Endothelial cell of umbilical vein (primary cell): ENCODE measurements around the gene LSM14A. TPM values are rescaled to one million over a fixed set of nuclear protein-coding genes. Genes with fewer than 3 reads are reported as not detected.

Source experiments
- BruUV-seq: library from RNA; stranded (reverse); fragments of 400-500 nt; replicated peaks from 2 replicates; lab custom pipeline; 2021; lab: Mats Ljungman, UMichigan
- CTCF ChIA-PET: fragments of 300-600, 350-600 bp; sonication (Branson Sonifier 250); formaldehyde crosslinking; loops from one replicate; lab custom pipeline; 2021; ENCODE audit warnings: antibody characterized with exemption, inconsistent platforms; lab: Charles Lee
- POLR2A ChIA-PET: fragments of 300-600, 350-600 bp; sonication (Branson Sonifier 250); formaldehyde crosslinking; loops from one replicate; lab custom pipeline; 2021; ENCODE audit warnings: antibody characterized with exemption, inconsistent platforms; lab: Charles Lee
- DNase-seq: peaks from one replicate; pipeline ENCODE4 v3.0.0-alpha.2; 2011; ENCODE audit warnings: low read depth, low spot score
- FAIRE-seq: peaks from 2 replicates; lab custom pipeline; 2011; peaks lifted over from hg19 to GRCh38; lab: Jason Lieb, UNC
- H2AFZ ChIP-seq: 2 replicates; pipeline ENCODE4 v1.6.0; 2012; ENCODE audit warnings: low read depth, low read length, control low read depth, inconsistent platforms
- H3K27ac ChIP-seq: 2 replicates; pipeline ENCODE4 v1.5.1; 2011; ENCODE audit warnings: low read depth, mild to moderate bottlenecking, control low read depth, low read length, moderate library complexity; ENCODE audit not compliant: insufficient read depth
- H3K27me3 ChIP-seq, 2 experiments: 2 replicates each; pipeline versions ENCODE4 v1.6.0 to v1.6.1; 2011; ENCODE audit warnings: low read length in 2 of 2, mixed read lengths in 1 of 2; ENCODE audit not compliant: control insufficient read depth in 2 of 2, insufficient read depth in 2 of 2
- H3K36me3 ChIP-seq, 2 experiments: 2 replicates in 1 of 2; 3 replicates in 1 of 2; pipeline ENCODE4 v1.5.1; 2011; ENCODE audit warnings: low read length in 2 of 2, mild to moderate bottlenecking in 1 of 2, moderate library complexity in 1 of 2; ENCODE audit not compliant: control insufficient read depth in 2 of 2, insufficient read depth in 2 of 2; ENCODE audit errors: extremely low read depth in 1 of 2
- H3K4me1 ChIP-seq: 3 replicates; pipeline ENCODE4 v1.5.1; 2011; ENCODE audit warnings: mild to moderate bottlenecking, low read length; ENCODE audit not compliant: control insufficient read depth, insufficient read depth; ENCODE audit errors: extremely low read depth
- H3K4me2 ChIP-seq: 2 replicates; pipeline ENCODE4 v1.6.1; 2011; ENCODE audit warnings: low read length, control low read depth, mixed read lengths; ENCODE audit not compliant: insufficient read depth
- H3K4me3 ChIP-seq, 3 experiments: fragments of 200-600 bp in 1 of 3; sonication (generic), shearing (Covaris generic) in 1 of 3; replicated peaks in 1 of 3; 2 replicates each; pipeline ENCODE4 v1.5.1; 2011 to 2016; ENCODE audit warnings: control low read depth in 3 of 3, low read length in 3 of 3, mild to moderate bottlenecking in 2 of 3, inconsistent platforms in 1 of 3, low read depth in 1 of 3, moderate library complexity in 1 of 3; ENCODE audit not compliant: insufficient read depth in 1 of 3
- H3K79me2 ChIP-seq: 2 replicates; pipeline ENCODE4 v1.6.0; 2012; ENCODE audit warnings: low read length, inconsistent platforms; ENCODE audit not compliant: control insufficient read depth, insufficient read depth
- H3K9ac ChIP-seq: replicated peaks from 2 replicates; pipeline ENCODE3; 2011; ENCODE audit warnings: low read length, control low read depth; ENCODE audit not compliant: insufficient read depth; ENCODE audit errors: extremely low read depth
- H3K9me1 ChIP-seq: replicated peaks from 3 replicates; pipeline ENCODE4 v1.6.0; 2011; ENCODE audit warnings: mild to moderate bottlenecking, low read length; ENCODE audit not compliant: control insufficient read depth, insufficient read depth; ENCODE audit errors: extremely low read depth
- H3K9me3 ChIP-seq: replicated peaks from 2 replicates; pipeline ENCODE4 v1.5.1; 2012; ENCODE audit warnings: low read length, inconsistent platforms; ENCODE audit not compliant: control insufficient read depth, insufficient read depth
- H4K20me1 ChIP-seq: replicated peaks from 2 replicates; pipeline ENCODE3; 2011; ENCODE audit warnings: mild to moderate bottlenecking, low read length; ENCODE audit not compliant: control insufficient read depth, insufficient read depth; ENCODE audit errors: extremely low read depth
- EZH2 ChIP-seq: IDR thresholded peaks from 2 replicates; pipeline ENCODE4 v1.6.1; 2012; ENCODE audit warnings: borderline replicate concordance, low read depth, mild to moderate bottlenecking, moderate library complexity, low read length, inconsistent platforms; ENCODE audit not compliant: severe bottlenecking
- FOS ChIP-seq: IDR thresholded peaks from 2 replicates; pipeline ENCODE4 v1.6.1; 2011; ENCODE audit warnings: mild to moderate bottlenecking, low read length, moderate library complexity, borderline replicate concordance; ENCODE audit not compliant: insufficient read depth
- GATA2 ChIP-seq: IDR thresholded peaks from 2 replicates; pipeline ENCODE4 v1.7.0; 2011; ENCODE audit warnings: low read depth, mild to moderate bottlenecking, moderate library complexity, mixed read lengths, low read length; ENCODE audit not compliant: insufficient read length, insufficient read depth
- JUN ChIP-seq: IDR thresholded peaks from 2 replicates; pipeline ENCODE4 v1.6.1; 2011; ENCODE audit warnings: borderline replicate concordance, low read depth; ENCODE audit not compliant: insufficient read length, insufficient read depth
- MYC ChIP-seq: IDR thresholded peaks from one replicate; pipeline ENCODE4 v1.6.1; 2011; ENCODE audit warnings: mild to moderate bottlenecking, low read depth, low read length
- POLR2A ChIP-seq: IDR thresholded peaks from 2 replicates; pipeline ENCODE4 v1.6.1; 2012; ENCODE audit warnings: low read depth, mild to moderate bottlenecking, control low read depth, low read length
- POLR2AphosphoS5 ChIP-seq: IDR thresholded peaks from 2 replicates; pipeline ENCODE4 v1.6.1; 2012; ENCODE audit warnings: low read depth, mild to moderate bottlenecking, control low read depth, low read length, moderate library complexity; ENCODE audit not compliant: insufficient read depth
- dilution Hi-C: fragments of 300-500 bp; cut with MboI; formaldehyde crosslinking; loops from one replicate; pipeline ENCODE4 v1.15.0; 2019; ENCODE audit warnings: low sequenced_read_pairs; ENCODE audit not compliant: extremely low pct_ligation_motif_present
- intact Hi-C: fragments of 100-400 bp; cut with micrococcal nuclease; formaldehyde crosslinking; loops from one replicate; pipeline ENCODE4 v1.10.0; 2022
- polyA plus RNA-seq, 4 experiments: library from polyadenylated mRNA; depleted of rRNA in 3 of 4; stranded (reverse) in 3 of 4; unstranded in 1 of 4; fragments of >200 nt; gene quantifications; 2 replicates each; pipeline versions ENCODE4 v1.2.1 to v1.2.3, GENCODE V29; 2011 to 2012; ENCODE audit warnings: missing spikeins in 1 of 4
- total RNA-seq: library from RNA; stranded (reverse); gene quantifications from 2 replicates; pipeline ENCODE4 v1.2.3, GENCODE V29; 2021
- TF ChIP-seq, protein P1 (sequence below): IDR thresholded peaks from 2 replicates; pipeline ENCODE4 v1.6.1; 2011; ENCODE audit not compliant: insufficient read depth, insufficient read length
- TF ChIP-seq, protein P2 (sequence below), 2 donors: IDR thresholded peaks; 1 replicate in 1 of 2; 2 replicates in 1 of 2; pipeline ENCODE4 v1.5.1; 2011; ENCODE audit warnings: low read length in 2 of 2, mild to moderate bottlenecking in 2 of 2, moderate library complexity in 2 of 2, control low read depth in 1 of 2, inconsistent platforms in 1 of 2, low read depth in 1 of 2; ENCODE audit not compliant: insufficient read depth in 1 of 2; ENCODE audit errors: extremely low read depth in 1 of 2

The LSM14A gene
- total and polyA plus RNA-seq, 2 donors (not counting 3 experiments of a cell fraction or from before 2014, with no cell fraction given), result 96.7 to 122 TPM

DNA sequence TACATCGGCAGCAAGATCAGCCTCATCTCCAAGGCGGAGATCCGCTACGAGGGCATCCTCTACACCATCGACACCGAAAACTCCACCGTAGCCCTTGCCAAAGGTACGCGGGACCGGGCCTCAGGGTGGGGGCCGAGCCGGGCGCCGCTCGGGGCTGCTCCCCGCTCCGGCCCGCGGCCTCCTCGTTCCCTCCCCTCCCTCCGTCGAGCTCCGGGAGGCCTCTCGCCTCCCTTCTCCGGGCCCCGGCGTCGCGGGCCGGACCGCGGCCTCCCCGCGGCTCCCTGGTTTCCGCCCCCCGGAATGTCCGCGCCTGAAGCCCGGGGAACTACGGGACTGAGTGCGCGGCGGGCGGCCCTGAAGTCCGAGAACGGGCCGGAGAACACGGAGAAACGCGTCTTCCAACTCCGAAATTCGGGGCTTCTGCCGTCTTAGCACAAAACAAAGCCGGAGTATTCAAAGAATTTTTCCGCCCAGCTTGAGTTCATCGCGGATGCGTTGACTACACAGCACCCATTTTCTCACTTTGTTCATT is 423 bp downstream of the LSM14A start:
- Histone ChIP-seq H3K27me3 (peaks cover 3 to 6% of the 10 kb centered on the region in 2 experiments), H4K20me1 (peaks cover 8% of the 10 kb centered on the region), H3K4me3 (peak overlapping the region; percentile 70 to 96 (median 80)), H3K27ac (peak overlapping the region; percentile 97), H3K9ac (peak overlapping the region; percentile 99), H3K9me1 (no peaks in the 10 kb centered on the region), H3K4me1 (peaks cover 42% of the 10 kb centered on the region), H3K4me2 (peak overlapping the region; percentile 72), H3K36me3 (peaks cover 0 to 2% of the 10 kb centered on the region in 2 experiments), H3K79me2 (peaks cover 54% of the 10 kb centered on the region), H3K9me3 (no peaks in the 10 kb centered on the region), H2AFZ (peak overlapping the region; percentile 86)
- no peak for TF ChIP-seq GATA2
- no peak for TF ChIP-seq POLR2AphosphoS5
- no peak for TF ChIP-seq MYC
- no peak for TF ChIP-seq POLR2A
- no peak for TF ChIP-seq JUN
- TF ChIP-seq, protein P1, sequence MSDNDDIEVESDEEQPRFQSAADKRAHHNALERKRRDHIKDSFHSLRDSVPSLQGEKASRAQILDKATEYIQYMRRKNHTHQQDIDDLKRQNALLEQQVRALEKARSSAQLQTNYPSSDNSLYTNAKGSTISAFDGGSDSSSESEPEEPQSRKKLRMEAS, result no peak
- no peak for TF ChIP-seq FOS
- TF ChIP-seq, protein P2, sequence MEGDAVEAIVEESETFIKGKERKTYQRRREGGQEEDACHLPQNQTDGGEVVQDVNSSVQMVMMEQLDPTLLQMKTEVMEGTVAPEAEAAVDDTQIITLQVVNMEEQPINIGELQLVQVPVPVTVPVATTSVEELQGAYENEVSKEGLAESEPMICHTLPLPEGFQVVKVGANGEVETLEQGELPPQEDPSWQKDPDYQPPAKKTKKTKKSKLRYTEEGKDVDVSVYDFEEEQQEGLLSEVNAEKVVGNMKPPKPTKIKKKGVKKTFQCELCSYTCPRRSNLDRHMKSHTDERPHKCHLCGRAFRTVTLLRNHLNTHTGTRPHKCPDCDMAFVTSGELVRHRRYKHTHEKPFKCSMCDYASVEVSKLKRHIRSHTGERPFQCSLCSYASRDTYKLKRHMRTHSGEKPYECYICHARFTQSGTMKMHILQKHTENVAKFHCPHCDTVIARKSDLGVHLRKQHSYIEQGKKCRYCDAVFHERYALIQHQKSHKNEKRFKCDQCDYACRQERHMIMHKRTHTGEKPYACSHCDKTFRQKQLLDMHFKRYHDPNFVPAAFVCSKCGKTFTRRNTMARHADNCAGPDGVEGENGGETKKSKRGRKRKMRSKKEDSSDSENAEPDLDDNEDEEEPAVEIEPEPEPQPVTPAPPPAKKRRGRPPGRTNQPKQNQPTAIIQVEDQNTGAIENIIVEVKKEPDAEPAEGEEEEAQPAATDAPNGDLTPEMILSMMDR (IDR thresholded peaks at IDR 0.05; ENCODE audit: extremely low read depth in 1 of 2, insufficient read depth in 1 of 2, low read depth in 1 of 2, low read length in 2 of 2), result no peak
- TF ChIP-seq EZH2, result no peak
- BruUV-seq, result no TSS peak
- no peak for FAIRE-seq
- CTCF ChIA-PET, result interaction anchor here (1.0 to 1.7 kb wide), 2 partner anchors 47 to 395 kb away, joined by 3 read pairs; no protein-coding TSS in a partner anchor
- DNase-seq, result peak; percentile 55
- dilution Hi-C loops, result no loop called here
- intact Hi-C loops, result loop anchor here (5.0 kb wide), 3 partner anchors 175 to 1495 kb away; partner anchors contain the start of genes ANKRD27, KCTD15 and RGS9BP
- POLR2A ChIA-PET, result interaction anchor here (0.6 to 1.2 kb wide), 2 partner anchors 13 to 148 kb away, joined by 3 read pairs; no protein-coding TSS in a partner anchor
